Measurements from ENCODE around the gene ARHGAP31. TPM values are rescaled to one million over a fixed set of nuclear protein-coding genes. Genes with fewer than 3 reads are reported as not detected.
"Not testable (repeated sequence)": the region's sequence is repeated elsewhere in the genome, so short reads cannot be mapped to it uniquely, and the experiment has no call there.

The ARHGAP31 gene
- total and polyA plus RNA-seq, 7 experiments from 2014 or later = 1.2 to 11.9 (median 3.0) TPM

DNA sequence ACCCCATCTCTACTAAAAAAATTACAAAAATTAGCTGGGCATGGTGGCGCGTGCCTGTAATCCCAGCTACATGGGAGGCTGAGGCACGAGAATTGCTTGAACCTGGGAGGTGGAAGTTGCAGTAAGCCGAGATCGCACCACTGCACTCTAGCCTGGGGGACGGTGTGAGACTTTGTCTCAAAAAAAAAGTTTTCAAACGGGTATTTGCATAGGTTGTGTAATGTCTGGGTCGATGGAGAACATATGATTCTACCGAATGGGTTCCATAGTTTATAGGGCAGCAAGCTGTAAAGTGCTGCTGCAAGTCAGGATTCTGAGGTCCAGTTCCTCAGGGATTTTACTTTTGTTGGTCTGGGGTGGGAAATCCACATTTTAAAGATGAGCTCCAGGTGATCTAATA is 12.2 kb downstream of the ARHGAP31 start:
- POLR2A ChIA-PET = interaction anchor here (0.6 kb wide), 1 partner anchor 65 kb away, joined by 3 read pairs; no protein-coding TSS in a partner anchor
- H3K9me3 Mint-ChIP-seq; intact Hi-C loops (cut with micrococcal nuclease); H3K27me3 ChIP-seq (ENCODE audit: control insufficient read depth in 2 of 2, insufficient read depth in 2 of 2, low read length in 2 of 2); H3K4me3 ChIP-seq (ENCODE audit: low read length); H3K4me3 Mint-ChIP-seq; ATAC-seq; CTCF ChIA-PET; H3K9me3 ChIP-seq (ENCODE audit: control insufficient read depth in 2 of 3, low read length in 3 of 3); DNase-seq; H3K27ac Mint-ChIP-seq; H3K27ac ChIP-seq (ENCODE audit: low read depth, low read length); H3K4me1 ChIP-seq (ENCODE audit: control insufficient read depth in 2 of 2, insufficient read depth in 2 of 2, low read length in 2 of 2); H3K36me3 ChIP-seq (ENCODE audit: control insufficient read depth in 2 of 3, insufficient read depth in 3 of 3, low read length in 3 of 3): not testable (repeated sequence)
- Mint-ChIP-seq H3K4me1 (peaks cover 5 to 15% (median 10%) of the 10 kb centered on the region in 7 donors), H3K27me3 (peaks cover 0 to 11% (median 0%) of the 10 kb centered on the region in 5 donors), H3K36me3 (peaks cover 0 to 32% (median 8%) of the 10 kb centered on the region in 5 donors)

DNA sequence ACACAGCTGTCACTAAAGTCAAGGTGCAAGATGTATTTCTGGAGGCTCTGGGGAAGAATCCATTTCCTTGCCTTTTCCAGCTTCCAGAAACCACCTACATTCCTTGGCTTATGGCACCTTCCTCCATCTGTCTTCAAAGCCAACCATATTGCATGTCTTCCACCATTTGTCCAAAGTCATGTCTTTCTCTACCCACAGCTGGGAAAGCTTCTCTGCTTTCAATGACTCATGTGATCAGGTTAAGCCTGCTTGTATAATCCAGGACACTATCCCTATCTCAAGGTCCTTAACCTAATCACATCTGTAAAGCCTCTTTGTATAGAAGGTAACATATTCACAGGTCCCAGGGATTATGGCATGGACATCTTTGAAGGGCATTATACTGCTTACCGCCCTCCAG is 14.2 kb downstream of the ARHGAP31 start:
- Mint-ChIP-seq H3K4me1 (peaks cover 0 to 11% (median 5%) of the 10 kb centered on the region in 7 donors), H3K9me3 (peaks cover 0 to 1% (median 0%) of the 10 kb centered on the region in 11 donors), H3K4me3 (no peak overlapping the region), H3K27ac (no peak overlapping the region), H3K36me3 (peaks cover 0 to 29% (median 8%) of the 10 kb centered on the region in 5 donors), H3K27me3 (peaks cover 0 to 16% (median 0%) of the 10 kb centered on the region in 5 donors)
- no peaks in the 10 kb centered on the region for H3K36me3 ChIP-seq (ENCODE audit: control insufficient read depth in 2 of 3, insufficient read depth in 3 of 3, low read length in 3 of 3)
- no peak overlapping the region for H3K4me3 ChIP-seq (ENCODE audit: low read length)
- ATAC-seq (no peak), DNase-seq (no peak)
- H3K27me3 ChIP-seq (ENCODE audit: control insufficient read depth in 2 of 2, insufficient read depth in 2 of 2, low read length in 2 of 2) = no peaks in the 10 kb centered on the region
- CTCF ChIA-PET = no interaction called here
- H3K4me1 ChIP-seq (ENCODE audit: control insufficient read depth in 2 of 2, insufficient read depth in 2 of 2, low read length in 2 of 2) = no peaks in the 10 kb centered on the region
- intact Hi-C loops (cut with micrococcal nuclease) = no loop called here
- H3K27ac ChIP-seq (ENCODE audit: low read depth, low read length) = no peak overlapping the region
- no peaks in the 10 kb centered on the region for H3K9me3 ChIP-seq (ENCODE audit: control insufficient read depth in 2 of 3, low read length in 3 of 3)
- POLR2A ChIA-PET = interaction anchor here (0.6 to 1.2 kb wide), 2 partner anchors 15 to 34 kb away, joined by 3 to 5 read pairs; partner anchors contain the start of gene ARHGAP31

DNA sequence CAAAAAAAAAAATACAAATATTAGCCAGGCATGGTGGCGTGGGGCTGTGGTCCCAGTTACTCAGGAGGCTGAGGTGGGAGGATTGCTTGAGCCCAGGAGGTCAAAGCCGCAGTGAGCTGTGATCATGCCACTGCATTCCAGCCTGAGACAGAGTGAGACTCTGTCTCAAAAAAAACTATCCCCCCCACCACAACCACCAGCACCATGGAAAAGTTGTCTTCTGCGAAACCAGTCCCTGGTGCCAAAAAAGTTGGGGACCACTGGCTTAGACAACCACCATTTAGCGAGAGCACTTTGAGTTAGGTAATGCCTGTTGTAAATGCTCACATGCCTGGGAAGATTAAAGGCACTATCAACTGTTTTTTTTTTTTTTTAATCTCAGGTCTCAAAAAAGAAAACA is 15.4 kb downstream of the ARHGAP31 start:
- H3K4me1 ChIP-seq (ENCODE audit: control insufficient read depth in 2 of 2, insufficient read depth in 2 of 2, low read length in 2 of 2) = no peaks in the 10 kb centered on the region
- Mint-ChIP-seq H3K4me3 (no peak overlapping the region), H3K27me3 (peaks cover 0 to 23% (median 0%) of the 10 kb centered on the region in 5 donors), H3K36me3 (peaks cover 0 to 32% (median 13%) of the 10 kb centered on the region in 5 donors), H3K27ac (no peak overlapping the region), H3K4me1 (peaks cover 0 to 15% (median 5%) of the 10 kb centered on the region in 7 donors), H3K9me3 (peaks cover 0 to 1% (median 0%) of the 10 kb centered on the region in 11 donors)
- ChIA-PET CTCF (interaction anchor here (1.0 kb wide), 1 partner anchor 43 kb away, joined by 4 read pairs; no protein-coding TSS in a partner anchor), POLR2A (interaction anchor here (0.7 kb wide), 1 partner anchor 89 kb away, joined by 3 read pairs; no protein-coding TSS in a partner anchor)
- H3K27ac ChIP-seq (ENCODE audit: low read depth, low read length) = no peak overlapping the region
- ATAC-seq (no peak), DNase-seq (no peak)
- no peaks in the 10 kb centered on the region for H3K36me3 ChIP-seq (ENCODE audit: control insufficient read depth in 2 of 3, insufficient read depth in 3 of 3, low read length in 3 of 3)
- H3K4me3 ChIP-seq (ENCODE audit: low read length) = no peak overlapping the region
- no peaks in the 10 kb centered on the region for H3K9me3 ChIP-seq (ENCODE audit: control insufficient read depth in 2 of 3, low read length in 3 of 3)
- intact Hi-C loops (cut with micrococcal nuclease) = loop anchor here in 1 of 2 donors (1.0 kb wide), 1 partner anchor 10 kb away; no protein-coding TSS in a partner anchor
- H3K27me3 ChIP-seq (ENCODE audit: control insufficient read depth in 2 of 2, insufficient read depth in 2 of 2, low read length in 2 of 2) = no peaks in the 10 kb centered on the region

DNA sequence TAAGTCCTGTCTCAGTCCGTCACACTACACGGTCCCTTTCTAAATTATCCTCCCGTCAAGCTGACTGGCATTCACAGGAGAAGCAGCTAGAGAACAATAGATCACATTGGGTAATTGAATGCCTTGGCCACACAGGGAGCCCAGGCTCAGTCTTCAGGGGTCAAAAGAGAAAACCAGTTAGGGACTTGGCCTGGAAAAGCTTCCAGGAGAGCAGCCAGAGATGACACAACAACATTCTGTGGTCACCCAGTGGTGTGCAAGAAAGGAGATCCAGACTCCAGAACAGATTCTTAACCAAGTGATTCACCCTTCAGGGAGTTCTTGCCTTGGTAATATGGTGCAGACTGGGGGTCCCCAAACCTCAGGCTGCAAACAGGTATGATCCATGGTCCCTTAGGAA is 15.9 kb downstream of the ARHGAP31 start:
- Histone ChIP-seq H3K9me3 (ENCODE audit: control insufficient read depth in 2 of 3, low read length in 3 of 3) (no peaks in the 10 kb centered on the region), H3K4me3 (ENCODE audit: low read length) (no peak overlapping the region), H3K27ac (ENCODE audit: low read depth, low read length) (no peak overlapping the region), H3K4me1 (ENCODE audit: control insufficient read depth in 2 of 2, insufficient read depth in 2 of 2, low read length in 2 of 2) (no peaks in the 10 kb centered on the region), H3K36me3 (ENCODE audit: control insufficient read depth in 2 of 3, insufficient read depth in 3 of 3, low read length in 3 of 3) (no peaks in the 10 kb centered on the region), H3K27me3 (ENCODE audit: control insufficient read depth in 2 of 2, insufficient read depth in 2 of 2, low read length in 2 of 2) (no peaks in the 10 kb centered on the region)
- no peak overlapping the region for H3K4me3 Mint-ChIP-seq
- H3K9me3 Mint-ChIP-seq = peaks cover 0 to 1% (median 0%) of the 10 kb centered on the region in 11 donors
- ATAC-seq = no peak
- DNase-seq = no peak
- CTCF ChIA-PET = interaction anchor here (1.0 kb wide), 1 partner anchor 43 kb away, joined by 4 read pairs; no protein-coding TSS in a partner anchor
- peaks cover 0 to 30% (median 13%) of the 10 kb centered on the region in 5 donors for H3K36me3 Mint-ChIP-seq
- peaks cover 0 to 15% (median 5%) of the 10 kb centered on the region in 7 donors for H3K4me1 Mint-ChIP-seq
- H3K27me3 Mint-ChIP-seq = peaks cover 0 to 23% (median 0%) of the 10 kb centered on the region in 5 donors
- POLR2A ChIA-PET = interaction anchor here (0.7 kb wide), 1 partner anchor 89 kb away, joined by 3 read pairs; no protein-coding TSS in a partner anchor
- H3K27ac Mint-ChIP-seq = no peak overlapping the region
- intact Hi-C loops (cut with micrococcal nuclease) = no loop called here

DNA sequence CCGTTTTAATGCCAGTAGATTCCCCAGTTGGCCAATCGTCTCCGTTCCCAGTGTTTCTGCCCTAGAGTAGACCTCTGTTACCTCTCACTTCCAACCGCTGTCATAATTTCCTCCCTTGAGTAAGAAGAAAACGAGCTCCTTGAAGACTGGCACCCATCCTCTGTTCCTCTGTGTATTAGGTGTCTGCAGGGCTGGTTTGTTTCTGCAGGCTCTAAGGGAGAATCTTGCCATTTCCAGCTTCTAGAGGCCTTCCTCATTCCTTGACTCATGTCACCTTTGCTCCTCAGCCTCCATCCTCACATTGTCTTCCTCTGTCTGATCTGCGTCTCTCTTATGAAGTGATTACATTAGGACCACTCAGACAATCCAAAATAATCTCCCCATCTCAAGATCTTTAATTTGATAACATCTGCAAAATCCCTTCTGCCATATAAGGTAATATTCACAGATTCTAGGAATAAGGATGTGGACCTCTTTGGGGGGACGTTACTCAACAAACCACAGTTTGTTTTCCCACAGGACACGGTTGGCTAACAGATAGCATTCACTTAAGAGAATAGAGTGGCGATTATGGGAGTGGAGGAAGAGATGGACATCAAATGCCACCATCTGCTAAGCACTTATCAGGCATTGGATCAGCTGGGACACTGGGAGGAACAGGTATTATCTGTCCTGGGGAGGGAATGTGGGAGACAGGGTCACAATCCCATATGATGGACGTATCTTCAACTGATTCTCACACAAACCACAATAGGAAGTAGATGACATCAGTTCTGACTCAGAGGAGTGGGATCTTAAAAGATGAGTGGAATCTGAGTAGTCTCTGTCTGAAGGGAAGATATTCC is 17.1 kb downstream of the ARHGAP31 start:
- Histone ChIP-seq H3K36me3 (ENCODE audit: control insufficient read depth in 2 of 3, insufficient read depth in 3 of 3, low read length in 3 of 3) (no peaks in the 10 kb centered on the region), H3K4me1 (ENCODE audit: control insufficient read depth in 2 of 2, insufficient read depth in 2 of 2, low read length in 2 of 2) (no peaks in the 10 kb centered on the region), H3K4me3 (ENCODE audit: low read length) (no peak overlapping the region), H3K9me3 (ENCODE audit: control insufficient read depth in 2 of 3, low read length in 3 of 3) (no peaks in the 10 kb centered on the region), H3K27ac (ENCODE audit: low read depth, low read length) (no peak overlapping the region), H3K27me3 (ENCODE audit: control insufficient read depth in 2 of 2, insufficient read depth in 2 of 2, low read length in 2 of 2) (no peaks in the 10 kb centered on the region)
- peaks cover 0 to 28% (median 13%) of the 10 kb centered on the region in 5 donors for H3K36me3 Mint-ChIP-seq
- H3K9me3 Mint-ChIP-seq = peaks cover 0 to 1% (median 0%) of the 10 kb centered on the region in 11 donors
- ATAC-seq (no peak), DNase-seq (no peak)
- ChIA-PET CTCF (no interaction called here), POLR2A (no interaction called here)
- H3K4me3 Mint-ChIP-seq = no peak overlapping the region
- H3K4me1 Mint-ChIP-seq = peaks cover 0 to 15% (median 5%) of the 10 kb centered on the region in 7 donors
- H3K27me3 Mint-ChIP-seq = peaks cover 0 to 30% (median 0%) of the 10 kb centered on the region in 5 donors
- H3K27ac Mint-ChIP-seq = no peak overlapping the region
- intact Hi-C loops (cut with micrococcal nuclease) = no loop called here

DNA sequence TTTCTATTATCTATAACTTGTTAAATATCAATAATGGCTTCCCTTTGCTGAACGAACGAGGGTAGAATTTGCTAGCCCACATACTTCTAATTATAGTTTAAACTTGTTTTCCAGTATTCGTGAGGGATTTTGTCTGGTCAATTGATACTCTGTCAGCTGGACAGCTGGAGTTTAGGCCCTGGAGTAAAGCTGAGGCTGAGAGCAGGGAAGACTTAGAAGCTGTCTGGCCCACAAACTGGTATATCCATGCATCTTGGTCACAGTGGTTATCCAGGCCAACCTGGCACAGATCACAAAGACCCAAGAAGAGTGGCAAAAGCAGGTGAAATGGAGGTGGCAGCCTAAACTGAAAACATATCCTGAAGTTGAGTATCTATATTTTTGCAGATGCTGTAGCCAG is 19.3 kb downstream of the ARHGAP31 start:
- Histone ChIP-seq H3K4me1 (ENCODE audit: control insufficient read depth in 2 of 2, insufficient read depth in 2 of 2, low read length in 2 of 2) (no peaks in the 10 kb centered on the region), H3K4me3 (ENCODE audit: low read length) (no peak overlapping the region), H3K27ac (ENCODE audit: low read depth, low read length) (no peak overlapping the region), H3K27me3 (ENCODE audit: control insufficient read depth in 2 of 2, insufficient read depth in 2 of 2, low read length in 2 of 2) (no peaks in the 10 kb centered on the region), H3K9me3 (ENCODE audit: control insufficient read depth in 2 of 3, low read length in 3 of 3) (no peaks in the 10 kb centered on the region), H3K36me3 (ENCODE audit: control insufficient read depth in 2 of 3, insufficient read depth in 3 of 3, low read length in 3 of 3) (no peaks in the 10 kb centered on the region)
- intact Hi-C loops (cut with micrococcal nuclease) = no loop called here
- H3K27me3 Mint-ChIP-seq = peaks cover 0 to 38% (median 0%) of the 10 kb centered on the region in 5 donors
- peaks cover 0 to 1% (median 0%) of the 10 kb centered on the region in 11 donors for H3K9me3 Mint-ChIP-seq
- peaks cover 0 to 19% (median 8%) of the 10 kb centered on the region in 5 donors for H3K36me3 Mint-ChIP-seq
- no peak overlapping the region for H3K4me3 Mint-ChIP-seq
- CTCF ChIA-PET = no interaction called here
- ATAC-seq = no peak
- POLR2A ChIA-PET = interaction anchor here (1.0 kb wide), 1 partner anchor 16 kb away, joined by 3 read pairs; no protein-coding TSS in a partner anchor
- H3K27ac Mint-ChIP-seq = no peak overlapping the region
- peaks cover 0 to 15% (median 5%) of the 10 kb centered on the region in 7 donors for H3K4me1 Mint-ChIP-seq
- DNase-seq = no peak
